GM23338 (cell line): Measurements from ENCODE around the gene PCBP3. TPM values are rescaled to one million over a fixed set of nuclear protein-coding genes. Genes with fewer than 3 reads are reported as not detected.

Experiments used
- ATAC-seq: fragments of 200-7000 bp; cut with Tn5 transposase; 3 replicates; pipeline ENCODE4 v1.9.1; 2020
- DNase-seq: peaks from one replicate; pipeline ENCODE4 v3.0.0-alpha.2; 2015; ENCODE audit warnings: low spot score
- H2AFZ ChIP-seq: fragments of 200-600 bp; sonication (generic); 2 replicates; pipeline ENCODE4 v1.8.0; 2016; ENCODE audit warnings: antibody characterized with exemption, mild to moderate bottlenecking, moderate library complexity
- H3F3A ChIP-seq: fragments of 200-600 bp; sonication (generic); replicated peaks from 2 replicates; pipeline ENCODE4 v1.8.0; 2017; ENCODE audit warnings: antibody characterized with exemption, mixed run types, low read depth
- H3K27ac ChIP-seq: fragments of 200-600 bp; sonication (generic); 2 replicates; pipeline ENCODE4 v1.6.1; 2016; ENCODE audit warnings: low read depth
- H3K27me3 ChIP-seq: fragments of 200-600 bp; sonication (generic); 2 replicates; pipeline ENCODE4 v1.8.0; 2016; ENCODE audit warnings: mild to moderate bottlenecking, mixed run types, moderate library complexity; ENCODE audit not compliant: insufficient read depth
- H3K36me3 ChIP-seq: fragments of 200-600 bp; sonication (generic); 2 replicates; pipeline ENCODE4 v1.8.0; 2016; ENCODE audit warnings: mild to moderate bottlenecking; ENCODE audit not compliant: insufficient read depth
- H3K4me1 ChIP-seq: fragments of 200-600 bp; sonication (generic); 2 replicates; pipeline ENCODE4 v1.8.0; 2016; ENCODE audit warnings: mild to moderate bottlenecking, moderate library complexity; ENCODE audit not compliant: insufficient read depth
- H3K4me2 ChIP-seq: fragments of 200-600 bp; sonication (generic); 2 replicates; pipeline ENCODE4 v1.7.1; 2017; ENCODE audit warnings: mixed run types
- H3K4me3 ChIP-seq: fragments of 200-600 bp; sonication (generic); 2 replicates; pipeline ENCODE4 v1.6.1; 2016; ENCODE audit warnings: mixed run types
- H3K79me2 ChIP-seq: fragments of 200-600 bp; sonication (generic); replicated peaks from 2 replicates; pipeline ENCODE4 v1.8.0; 2017; ENCODE audit warnings: mild to moderate bottlenecking; ENCODE audit not compliant: insufficient read depth
- H3K9me2 ChIP-seq: fragments of 200-600 bp; sonication (generic); 2 replicates; pipeline ENCODE4 v1.8.0; 2017; ENCODE audit not compliant: insufficient read depth
- H4K20me1 ChIP-seq: fragments of 200-600 bp; sonication (generic); replicated peaks from 2 replicates; pipeline ENCODE4 v1.8.0; 2017; ENCODE audit warnings: mild to moderate bottlenecking; ENCODE audit not compliant: insufficient read depth
- H3K27ac Mint-ChIP-seq: 2 replicates; pipeline ENCODE4 v1.8.0; 2020; ENCODE audit warnings: inconsistent platforms, mild to moderate bottlenecking, moderate library complexity, mixed read lengths
- H3K27me3 Mint-ChIP-seq: 3 replicates; pipeline ENCODE4 v1.8.0; 2022; ENCODE audit warnings: low read depth, mild to moderate bottlenecking, moderate library complexity, mixed read lengths, inconsistent platforms; ENCODE audit not compliant: insufficient read depth, poor library complexity
- H3K36me3 Mint-ChIP-seq: 3 replicates; pipeline ENCODE4 v1.8.0; 2021; ENCODE audit warnings: low read depth, mild to moderate bottlenecking, inconsistent platforms, moderate library complexity, mixed read lengths
- H3K4me1 Mint-ChIP-seq: 3 replicates; pipeline ENCODE4 v1.8.0; 2020; ENCODE audit warnings: mild to moderate bottlenecking, inconsistent platforms, mixed read lengths
- H3K4me3 Mint-ChIP-seq: 3 replicates; pipeline ENCODE4 v1.8.0; 2021; ENCODE audit warnings: moderate library complexity, mild to moderate bottlenecking, inconsistent platforms, mixed read lengths
- H3K9me3 Mint-ChIP-seq: 3 replicates; pipeline ENCODE4 v1.8.0; 2020; ENCODE audit warnings: moderate library complexity, mild to moderate bottlenecking, inconsistent platforms, mixed read lengths
- CREB1 ChIP-seq: fragments of 250-450 bp; sonication (Bioruptor Pico); IDR thresholded peaks from 2 replicates; pipeline ENCODE4 v1.5.0; 2020; ENCODE audit warnings: low read depth, mild to moderate bottlenecking, moderate library complexity
- EZH2 ChIP-seq: fragments of 200-600 bp; sonication (generic); IDR thresholded peaks from one replicate; pipeline ENCODE4 v1.8.0; 2017; ENCODE audit warnings: antibody characterized with exemption, mild to moderate bottlenecking, low read depth; ENCODE audit not compliant: unreplicated experiment
- EZH2phosphoT487 ChIP-seq: fragments of 200-600 bp; sonication (generic); IDR thresholded peaks from one replicate; pipeline ENCODE4 v1.8.1; 2018; ENCODE audit warnings: antibody characterized with exemption; ENCODE audit not compliant: unreplicated experiment
- JUNB ChIP-seq: IDR thresholded peaks from one replicate; pipeline ENCODE4 v1.6.1; 2016; ENCODE audit warnings: antibody characterized with exemption; ENCODE audit not compliant: unreplicated experiment
- NANOG ChIP-seq: IDR thresholded peaks from 2 replicates; pipeline ENCODE4 v1.6.1; 2016; ENCODE audit warnings: antibody characterized with exemption, borderline replicate concordance
- POLR2AphosphoS5 ChIP-seq: IDR thresholded peaks from 2 replicates; pipeline ENCODE4 v1.6.1; 2016; ENCODE audit warnings: antibody characterized with exemption, low read depth
- STAT1 ChIP-seq: IDR thresholded peaks from one replicate; pipeline ENCODE4 v1.6.1; 2016; ENCODE audit warnings: antibody characterized with exemption; ENCODE audit not compliant: unreplicated experiment
- ZNF114 ChIP-seq: fragments of 250-450 bp; sonication (Bioruptor Pico); IDR thresholded peaks from 2 replicates; pipeline ENCODE4 v1.5.0; 2020; ENCODE audit warnings: mild to moderate bottlenecking, moderate library complexity
- ZNF331 ChIP-seq: fragments of 250-450 bp; sonication (Bioruptor Pico); IDR thresholded peaks from 2 replicates; pipeline ENCODE4 v1.5.0; 2020; ENCODE audit warnings: low read depth, mild to moderate bottlenecking, moderate library complexity
- polyA plus RNA-seq: library from polyadenylated mRNA; unstranded; fragments of >200 nt; fragmentation: Nextera tagmentation; extraction: Ambion mirVana; gene quantifications from 2 replicates; pipeline ENCODE4 v1.2.1, GENCODE V29; 2016
- total RNA-seq: library from RNA; depleted of rRNA; stranded (reverse); fragments of >200 nt; shearing (Covaris generic); gene quantifications from 2 replicates; pipeline ENCODE4 v1.2.3, GENCODE V29; 2014
- TF ChIP-seq, protein P1 (sequence below): IDR thresholded peaks from 2 replicates; pipeline ENCODE4 v1.6.1; 2016; ENCODE audit warnings: antibody characterized with exemption
- TF ChIP-seq, protein P2 (sequence below): fragments of 250-450 bp; sonication (Bioruptor Pico); IDR thresholded peaks from 2 replicates; pipeline ENCODE4 v1.5.0; 2020; ENCODE audit warnings: mild to moderate bottlenecking, moderate library complexity
- TF ChIP-seq, protein P3 (sequence below): IDR thresholded peaks from one replicate; pipeline ENCODE4 v1.6.1; 2018; ENCODE audit warnings: antibody characterized with exemption; ENCODE audit not compliant: unreplicated experiment

PCBP3 gene
- total and polyA plus RNA-seq, 2 experiments from 2014 or later: 7.1 to 9.1 TPM

DNA sequence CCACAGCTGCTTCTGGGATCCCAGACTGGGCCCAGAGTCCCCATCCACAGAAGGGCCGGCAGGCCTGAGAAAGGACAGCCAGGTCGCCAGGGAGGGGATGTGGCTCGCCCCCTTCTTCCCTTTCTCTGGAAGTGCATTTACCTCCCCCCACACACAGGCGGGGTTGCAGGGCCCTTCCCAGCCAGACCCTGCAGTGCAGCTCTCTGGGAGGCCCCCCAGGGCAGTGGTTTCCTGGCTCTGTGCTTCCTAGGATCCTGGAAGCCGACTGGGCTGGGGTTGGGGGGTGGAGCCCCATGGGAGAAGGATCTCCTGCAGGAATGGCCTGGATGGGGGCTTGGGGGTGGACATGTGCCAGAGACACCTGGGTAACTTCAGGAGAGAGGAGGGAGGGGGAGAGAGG, 333.9 kb downstream of the PCBP3 start:
- no peak overlapping the region for H3K27ac Mint-ChIP-seq
- Histone ChIP-seq H3K9me2 (no peaks in the 10 kb centered on the region), H3K4me2 (peak overlapping the region; percentile 68), H3K4me1 (peaks cover 29% of the 10 kb centered on the region), H3K79me2 (0 out of 2 replicates have a peak, but pooled peaks cover 2% of the 10 kb centered on the region), H3K4me3 (peak overlapping the region; percentile 46), H3K27ac (no peak overlapping the region), H3K36me3 (no peaks in the 10 kb centered on the region; the same call in 1 of the 2 replicates), H4K20me1 (no peaks in the 10 kb centered on the region), H3K27me3 (peaks cover 15% of the 10 kb centered on the region), H2AFZ (no peak overlapping the region), H3F3A (peaks cover 20% of the 10 kb centered on the region)
- no peak overlapping the region for H3K4me3 Mint-ChIP-seq
- ATAC-seq (no peak), DNase-seq (peak; percentile 71)
- H3K36me3 Mint-ChIP-seq: no peaks in the 10 kb centered on the region
- no peak for TF ChIP-seq NANOG
- TF ChIP-seq EZH2phosphoT487: no peak
- TF ChIP-seq, protein P1, sequence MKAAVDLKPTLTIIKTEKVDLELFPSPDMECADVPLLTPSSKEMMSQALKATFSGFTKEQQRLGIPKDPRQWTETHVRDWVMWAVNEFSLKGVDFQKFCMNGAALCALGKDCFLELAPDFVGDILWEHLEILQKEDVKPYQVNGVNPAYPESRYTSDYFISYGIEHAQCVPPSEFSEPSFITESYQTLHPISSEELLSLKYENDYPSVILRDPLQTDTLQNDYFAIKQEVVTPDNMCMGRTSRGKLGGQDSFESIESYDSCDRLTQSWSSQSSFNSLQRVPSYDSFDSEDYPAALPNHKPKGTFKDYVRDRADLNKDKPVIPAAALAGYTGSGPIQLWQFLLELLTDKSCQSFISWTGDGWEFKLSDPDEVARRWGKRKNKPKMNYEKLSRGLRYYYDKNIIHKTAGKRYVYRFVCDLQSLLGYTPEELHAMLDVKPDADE: no peak
- H3K4me1 Mint-ChIP-seq: peaks cover 16% of the 10 kb centered on the region
- no peaks in the 10 kb centered on the region for H3K9me3 Mint-ChIP-seq
- H3K27me3 Mint-ChIP-seq: peaks cover 17% of the 10 kb centered on the region

DNA sequence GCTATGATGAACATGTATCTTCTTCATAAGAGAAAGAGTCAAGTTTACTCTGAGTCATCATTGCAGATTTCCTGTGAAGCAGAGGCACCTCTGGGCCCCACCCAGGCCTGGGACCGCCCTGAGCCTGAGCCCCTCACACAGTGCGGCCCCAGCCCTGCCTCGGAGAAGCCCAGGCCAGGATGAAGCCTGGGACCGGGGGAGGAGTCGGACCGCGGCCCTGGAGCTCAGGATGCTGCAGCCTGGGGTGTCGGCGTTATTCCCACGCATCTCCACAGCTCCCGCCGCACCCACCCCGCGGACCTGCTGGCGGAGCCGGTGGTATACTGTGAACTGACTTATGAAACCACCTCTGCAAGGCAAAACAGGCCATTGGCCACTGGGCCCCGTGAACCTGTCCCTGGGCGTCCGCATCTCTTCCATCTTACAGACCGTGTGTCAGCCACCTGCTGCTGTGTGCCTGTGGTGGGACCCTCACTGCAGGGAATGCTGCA, 335.7 kb downstream of the PCBP3 start:
- H3K79me2 ChIP-seq: 0 out of 2 replicates have a peak, but pooled peaks cover 6% of the 10 kb centered on the region
- Mint-ChIP-seq H3K36me3 (peaks cover under 1% of the 10 kb centered on the region; the same call in 2 of the 3 replicates), H3K27me3 (peaks cover 12% of the 10 kb centered on the region), H3K4me1 (peaks cover 18% of the 10 kb centered on the region), H3K4me3 (no peak overlapping the region), H3K27ac (no peak overlapping the region), H3K9me3 (no peaks in the 10 kb centered on the region)
- no peaks in the 10 kb centered on the region for H3K9me2 ChIP-seq
- no peak overlapping the region for H2AFZ ChIP-seq
- no peak for ATAC-seq
- peaks cover 16% of the 10 kb centered on the region for H3K27me3 ChIP-seq
- no peak overlapping the region for H3K4me2 ChIP-seq
- peaks cover 20% of the 10 kb centered on the region for H3F3A ChIP-seq
- no peak overlapping the region for H3K27ac ChIP-seq
- H4K20me1 ChIP-seq: no peaks in the 10 kb centered on the region
- TF ChIP-seq, protein P2, sequence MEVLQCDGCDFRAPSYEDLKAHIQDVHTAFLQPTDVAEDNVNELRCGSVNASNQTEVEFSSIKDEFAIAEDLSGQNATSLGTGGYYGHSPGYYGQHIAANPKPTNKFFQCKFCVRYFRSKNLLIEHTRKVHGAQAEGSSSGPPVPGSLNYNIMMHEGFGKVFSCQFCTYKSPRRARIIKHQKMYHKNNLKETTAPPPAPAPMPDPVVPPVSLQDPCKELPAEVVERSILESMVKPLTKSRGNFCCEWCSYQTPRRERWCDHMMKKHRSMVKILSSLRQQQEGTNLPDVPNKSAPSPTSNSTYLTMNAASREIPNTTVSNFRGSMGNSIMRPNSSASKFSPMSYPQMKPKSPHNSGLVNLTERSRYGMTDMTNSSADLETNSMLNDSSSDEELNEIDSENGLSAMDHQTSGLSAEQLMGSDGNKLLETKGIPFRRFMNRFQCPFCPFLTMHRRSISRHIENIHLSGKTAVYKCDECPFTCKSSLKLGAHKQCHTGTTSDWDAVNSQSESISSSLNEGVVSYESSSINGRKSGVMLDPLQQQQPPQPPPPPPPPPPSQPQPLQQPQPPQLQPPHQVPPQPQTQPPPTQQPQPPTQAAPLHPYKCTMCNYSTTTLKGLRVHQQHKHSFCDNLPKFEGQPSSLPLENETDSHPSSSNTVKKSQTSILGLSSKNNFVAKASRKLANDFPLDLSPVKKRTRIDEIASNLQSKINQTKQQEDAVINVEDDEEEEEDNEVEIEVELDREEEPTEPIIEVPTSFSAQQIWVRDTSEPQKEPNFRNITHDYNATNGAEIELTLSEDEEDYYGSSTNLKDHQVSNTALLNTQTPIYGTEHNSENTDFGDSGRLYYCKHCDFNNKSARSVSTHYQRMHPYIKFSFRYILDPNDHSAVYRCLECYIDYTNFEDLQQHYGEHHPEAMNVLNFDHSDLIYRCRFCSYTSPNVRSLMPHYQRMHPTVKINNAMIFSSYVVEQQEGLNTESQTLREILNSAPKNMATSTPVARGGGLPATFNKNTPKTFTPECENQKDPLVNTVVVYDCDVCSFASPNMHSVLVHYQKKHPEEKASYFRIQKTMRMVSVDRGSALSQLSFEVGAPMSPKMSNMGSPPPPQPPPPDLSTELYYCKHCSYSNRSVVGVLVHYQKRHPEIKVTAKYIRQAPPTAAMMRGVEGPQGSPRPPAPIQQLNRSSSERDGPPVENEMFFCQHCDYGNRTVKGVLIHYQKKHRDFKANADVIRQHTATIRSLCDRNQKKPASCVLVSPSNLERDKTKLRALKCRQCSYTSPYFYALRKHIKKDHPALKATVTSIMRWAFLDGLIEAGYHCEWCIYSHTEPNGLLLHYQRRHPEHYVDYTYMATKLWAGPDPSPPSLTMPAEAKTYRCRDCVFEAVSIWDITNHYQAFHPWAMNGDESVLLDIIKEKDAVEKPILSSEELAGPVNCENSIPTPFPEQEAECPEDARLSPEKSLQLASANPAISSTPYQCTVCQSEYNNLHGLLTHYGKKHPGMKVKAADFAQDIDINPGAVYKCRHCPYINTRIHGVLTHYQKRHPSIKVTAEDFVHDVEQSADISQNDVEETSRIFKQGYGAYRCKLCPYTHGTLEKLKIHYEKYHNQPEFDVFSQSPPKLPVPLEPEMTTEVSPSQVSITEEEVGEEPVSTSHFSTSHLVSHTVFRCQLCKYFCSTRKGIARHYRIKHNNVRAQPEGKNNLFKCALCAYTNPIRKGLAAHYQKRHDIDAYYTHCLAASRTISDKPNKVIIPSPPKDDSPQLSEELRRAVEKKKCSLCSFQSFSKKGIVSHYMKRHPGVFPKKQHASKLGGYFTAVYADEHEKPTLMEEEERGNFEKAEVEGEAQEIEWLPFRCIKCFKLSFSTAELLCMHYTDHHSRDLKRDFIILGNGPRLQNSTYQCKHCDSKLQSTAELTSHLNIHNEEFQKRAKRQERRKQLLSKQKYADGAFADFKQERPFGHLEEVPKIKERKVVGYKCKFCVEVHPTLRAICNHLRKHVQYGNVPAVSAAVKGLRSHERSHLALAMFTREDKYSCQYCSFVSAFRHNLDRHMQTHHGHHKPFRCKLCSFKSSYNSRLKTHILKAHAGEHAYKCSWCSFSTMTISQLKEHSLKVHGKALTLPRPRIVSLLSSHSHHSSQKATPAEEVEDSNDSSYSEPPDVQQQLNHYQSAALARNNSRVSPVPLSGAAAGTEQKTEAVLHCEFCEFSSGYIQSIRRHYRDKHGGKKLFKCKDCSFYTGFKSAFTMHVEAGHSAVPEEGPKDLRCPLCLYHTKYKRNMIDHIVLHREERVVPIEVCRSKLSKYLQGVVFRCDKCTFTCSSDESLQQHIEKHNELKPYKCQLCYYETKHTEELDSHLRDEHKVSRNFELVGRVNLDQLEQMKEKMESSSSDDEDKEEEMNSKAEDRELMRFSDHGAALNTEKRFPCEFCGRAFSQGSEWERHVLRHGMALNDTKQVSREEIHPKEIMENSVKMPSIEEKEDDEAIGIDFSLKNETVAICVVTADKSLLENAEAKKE (CRISPR knock-in tag): no peak
- TF ChIP-seq ZNF331 (no peak), CREB1 (CRISPR knock-in tag) (no peak), POLR2AphosphoS5 (no peak), EZH2phosphoT487 (no peak), JUNB (no peak), STAT1 (no peak), EZH2 (no peak), NANOG (no peak), ZNF114 (CRISPR knock-in tag) (no peak)
- TF ChIP-seq, protein P3, sequence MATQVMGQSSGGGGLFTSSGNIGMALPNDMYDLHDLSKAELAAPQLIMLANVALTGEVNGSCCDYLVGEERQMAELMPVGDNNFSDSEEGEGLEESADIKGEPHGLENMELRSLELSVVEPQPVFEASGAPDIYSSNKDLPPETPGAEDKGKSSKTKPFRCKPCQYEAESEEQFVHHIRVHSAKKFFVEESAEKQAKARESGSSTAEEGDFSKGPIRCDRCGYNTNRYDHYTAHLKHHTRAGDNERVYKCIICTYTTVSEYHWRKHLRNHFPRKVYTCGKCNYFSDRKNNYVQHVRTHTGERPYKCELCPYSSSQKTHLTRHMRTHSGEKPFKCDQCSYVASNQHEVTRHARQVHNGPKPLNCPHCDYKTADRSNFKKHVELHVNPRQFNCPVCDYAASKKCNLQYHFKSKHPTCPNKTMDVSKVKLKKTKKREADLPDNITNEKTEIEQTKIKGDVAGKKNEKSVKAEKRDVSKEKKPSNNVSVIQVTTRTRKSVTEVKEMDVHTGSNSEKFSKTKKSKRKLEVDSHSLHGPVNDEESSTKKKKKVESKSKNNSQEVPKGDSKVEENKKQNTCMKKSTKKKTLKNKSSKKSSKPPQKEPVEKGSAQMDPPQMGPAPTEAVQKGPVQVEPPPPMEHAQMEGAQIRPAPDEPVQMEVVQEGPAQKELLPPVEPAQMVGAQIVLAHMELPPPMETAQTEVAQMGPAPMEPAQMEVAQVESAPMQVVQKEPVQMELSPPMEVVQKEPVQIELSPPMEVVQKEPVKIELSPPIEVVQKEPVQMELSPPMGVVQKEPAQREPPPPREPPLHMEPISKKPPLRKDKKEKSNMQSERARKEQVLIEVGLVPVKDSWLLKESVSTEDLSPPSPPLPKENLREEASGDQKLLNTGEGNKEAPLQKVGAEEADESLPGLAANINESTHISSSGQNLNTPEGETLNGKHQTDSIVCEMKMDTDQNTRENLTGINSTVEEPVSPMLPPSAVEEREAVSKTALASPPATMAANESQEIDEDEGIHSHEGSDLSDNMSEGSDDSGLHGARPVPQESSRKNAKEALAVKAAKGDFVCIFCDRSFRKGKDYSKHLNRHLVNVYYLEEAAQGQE: no peak
- no peaks in the 10 kb centered on the region; the same call in 1 of the 2 replicates for H3K36me3 ChIP-seq
- peaks cover 29% of the 10 kb centered on the region for H3K4me1 ChIP-seq
- H3K4me3 ChIP-seq: no peak overlapping the region
- no peak for DNase-seq
